SU-DHL-6 (cell line): Measurements from ENCODE around the gene PTPRN2.

Source experiments
- CTCF ChIP-seq: fragments of 200-600 bp; sonication (generic); IDR thresholded peaks from one replicate; pipeline ENCODE4 v1.5.1; 2017; ENCODE audit warnings: antibody characterized with exemption, mild to moderate bottlenecking, low read length, moderate library complexity; ENCODE audit not compliant: insufficient read depth, poor library complexity, severe bottlenecking
- EZH2phosphoT487 ChIP-seq: fragments of 200-600 bp; sonication (generic), shearing (Covaris generic); conservative IDR thresholded peaks from 2 replicates; pipeline ENCODE4 v1.6.1; 2018; ENCODE audit warnings: mild to moderate bottlenecking, antibody characterized with exemption, low read length, moderate library complexity, mixed read lengths

GRCh38 chr7:158543840-158544239 lies 43.8 kb downstream of the PTPRN2 start:
- no peak for TF ChIP-seq CTCF
- no peak for TF ChIP-seq EZH2phosphoT487
